CD4-positive, CD25-positive, alpha-beta regulatory T cell (primary cell): ENCODE data around the gene STPG1. TPM values are rescaled to one million over a fixed set of nuclear protein-coding genes. Genes with fewer than 3 reads are reported as not detected.

ENCODE experiments used
- ATAC-seq, 2 donors: fragments of 150-1000 bp; cut with Tn5 transposase; one replicate each; pipeline ENCODE4 v1.10.0; 2021; ENCODE audit warnings: low read depth in 2 of 2, moderate number of reproducible peaks in 2 of 2, moderate library complexity in 1 of 2
- DNase-seq, 3 donors: peaks; one replicate each; pipeline versions ENCODE4 v3.0.0 to v3.0.0-alpha.2; 2012 to 2022; ENCODE audit warnings: mixed read lengths in 1 of 3
- H3K27ac ChIP-seq: one replicate; pipeline ENCODE4 v1.7.0; 2013; ENCODE audit warnings: mild to moderate bottlenecking, low read length; ENCODE audit not compliant: insufficient read depth, poor library complexity, severe bottlenecking
- H3K27me3 ChIP-seq: one replicate; pipeline ENCODE4 v1.7.0; 2013; ENCODE audit warnings: low read length; ENCODE audit not compliant: control insufficient read depth, insufficient read depth
- H3K36me3 ChIP-seq: one replicate; pipeline ENCODE4 v1.7.0; 2013; ENCODE audit warnings: mild to moderate bottlenecking, low read length, moderate library complexity; ENCODE audit not compliant: control insufficient read depth, insufficient read depth
- H3K4me1 ChIP-seq: 2 replicates; pipeline ENCODE4 v1.7.0; 2013; ENCODE audit warnings: mild to moderate bottlenecking, low read length; ENCODE audit not compliant: insufficient read depth, control insufficient read depth, poor library complexity, severe bottlenecking
- H3K4me3 ChIP-seq: one replicate; pipeline ENCODE4 v1.7.0; 2013; ENCODE audit warnings: low read depth, mild to moderate bottlenecking, low read length, moderate library complexity
- H3K9me3 ChIP-seq, 2 experiments: 1 replicate in 1 of 2; 2 replicates in 1 of 2; pipeline ENCODE4 v1.7.0; 2013; ENCODE audit warnings: low read length in 2 of 2, mild to moderate bottlenecking in 1 of 2, moderate library complexity in 1 of 2; ENCODE audit not compliant: control insufficient read depth in 2 of 2
- H3K27ac Mint-ChIP-seq, 3 donors: one replicate each; pipeline ENCODE4 v1.8.0; 2020 to 2022; ENCODE audit warnings: mild to moderate bottlenecking in 3 of 3, mixed read lengths in 3 of 3, moderate library complexity in 2 of 3
- H3K27me3 Mint-ChIP-seq: one replicate; pipeline ENCODE4 v1.8.0; 2022; ENCODE audit warnings: mild to moderate bottlenecking, mixed read lengths
- H3K36me3 Mint-ChIP-seq: one replicate; pipeline ENCODE4 v1.8.0; 2020; ENCODE audit warnings: mixed read lengths
- H3K4me1 Mint-ChIP-seq, 4 donors: one replicate each; pipeline ENCODE4 v1.8.0; 2020 to 2022; ENCODE audit warnings: mixed read lengths in 4 of 4, mild to moderate bottlenecking in 1 of 4
- H3K4me3 Mint-ChIP-seq, 4 donors: one replicate each; pipeline ENCODE4 v1.8.0; 2020 to 2022; ENCODE audit warnings: mild to moderate bottlenecking in 4 of 4, mixed read lengths in 4 of 4, moderate library complexity in 3 of 4
- H3K9me3 Mint-ChIP-seq, 7 donors: one replicate each; pipeline ENCODE4 v1.8.0; 2020 to 2022; ENCODE audit warnings: mixed read lengths in 7 of 7, mild to moderate bottlenecking in 3 of 7, moderate library complexity in 2 of 7
- polyA plus RNA-seq, 4 donors: library from polyadenylated mRNA; unstranded; fragments of 300-500 nt; fragmentation: Illumina TruSeq; gene quantifications; one replicate each; pipeline ENCODE4 v1.2.3, GENCODE V29; 2021
- total RNA-seq: library from RNA; stranded (reverse); gene quantifications from one replicate; pipeline ENCODE4 v1.2.3, GENCODE V29; 2022

STPG1 gene
- total and polyA plus RNA-seq, 5 donors from 2014 or later, result 1.1 to 5.3 (median 3.4) TPM

DNA sequence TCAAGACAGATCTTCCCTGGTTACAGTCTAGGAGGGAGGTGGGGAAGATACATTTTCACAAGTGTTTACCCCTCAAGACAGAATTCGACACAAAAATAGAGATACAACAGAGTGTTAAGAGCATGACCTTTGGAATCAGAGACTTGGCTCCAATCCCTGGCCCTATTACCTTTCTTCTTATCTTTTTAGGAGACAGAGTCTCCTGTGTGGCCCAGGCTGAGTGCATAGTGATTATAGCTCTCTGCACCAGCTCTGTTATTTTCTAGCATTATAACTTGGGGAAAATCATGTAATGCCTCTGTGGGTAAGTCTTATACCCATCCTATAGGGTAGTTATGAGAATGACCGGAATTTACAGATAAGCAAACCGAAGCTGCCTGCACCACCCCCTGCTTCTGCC is 11.9 kb upstream of the STPG1 start:
- Mint-ChIP-seq H3K4me1 (peaks cover 26 to 88% (median 54%) of the 10 kb centered on the region in 4 donors), H3K36me3 (peaks cover 51% of the 10 kb centered on the region), H3K27me3 (no peaks in the 10 kb centered on the region), H3K4me3 (peak overlapping the region in 2 of 4 donors; percentile 7 to 8), H3K27ac (peak overlapping the region; percentile 9 to 87 (median 77)), H3K9me3 (no peaks in the 10 kb centered on the region)
- DNase-seq (no peak), ATAC-seq (no peak)
- Histone ChIP-seq H3K4me1 (peaks cover 11% of the 10 kb centered on the region), H3K4me3 (no peak overlapping the region), H3K9me3 (no peaks in the 10 kb centered on the region), H3K27me3 (no peaks in the 10 kb centered on the region), H3K27ac (no peak overlapping the region), H3K36me3 (peaks cover 65% of the 10 kb centered on the region)

DNA sequence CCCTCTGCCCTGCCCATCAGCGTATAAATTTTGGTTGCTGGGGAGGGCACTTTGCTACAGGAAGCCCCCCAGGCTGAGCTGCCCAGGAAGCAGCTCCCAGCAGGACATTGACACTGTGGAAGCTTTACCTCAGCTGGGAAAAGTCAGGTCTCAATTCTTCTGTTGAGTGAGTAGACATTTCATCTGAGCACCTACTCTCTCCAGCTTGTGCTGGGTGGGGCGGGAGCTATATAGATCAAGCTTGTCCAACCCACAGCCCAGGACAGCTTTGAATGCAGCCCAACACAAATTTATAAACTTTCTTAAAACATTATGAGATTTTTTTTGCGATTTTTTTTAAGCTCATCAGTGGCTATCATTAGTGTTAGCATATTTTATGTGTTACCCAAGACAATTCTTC is 11.4 kb upstream of the STPG1 start:
- Mint-ChIP-seq H3K36me3 (peaks cover 51% of the 10 kb centered on the region), H3K27ac (peak overlapping the region; percentile 9 to 87 (median 77))

DNA sequence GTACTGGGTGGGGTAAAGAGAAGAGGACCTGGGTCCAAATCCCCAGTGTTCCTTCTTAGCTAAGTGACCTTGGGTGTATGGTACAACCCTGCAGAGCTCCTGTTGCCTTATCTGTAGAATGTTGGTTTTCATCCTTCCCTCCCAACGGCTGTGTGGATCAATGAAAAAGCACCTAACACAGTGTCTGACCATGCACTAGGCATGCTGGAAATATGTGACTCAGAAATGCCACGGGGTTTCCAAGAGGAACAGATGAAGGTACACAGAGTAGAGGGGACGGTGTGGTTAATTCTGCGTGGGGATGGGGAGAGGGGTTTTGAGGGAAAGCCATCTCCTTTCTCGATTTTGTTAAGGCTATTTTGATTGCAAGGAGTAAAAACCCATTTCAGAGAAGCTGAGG is 10.6 kb upstream of the STPG1 start:
- no peaks in the 10 kb centered on the region for H3K27me3 ChIP-seq
- H3K27me3 Mint-ChIP-seq, result no peaks in the 10 kb centered on the region
- H3K36me3 Mint-ChIP-seq, result peaks cover 57% of the 10 kb centered on the region
- H3K4me1 ChIP-seq, result peaks cover 15% of the 10 kb centered on the region
- ATAC-seq (no peak), DNase-seq (no peak)
- H3K9me3 Mint-ChIP-seq, result no peaks in the 10 kb centered on the region
- H3K36me3 ChIP-seq, result peaks cover 75% of the 10 kb centered on the region
- no peak overlapping the region for H3K4me3 Mint-ChIP-seq
- H3K4me1 Mint-ChIP-seq, result peaks cover 20 to 93% (median 54%) of the 10 kb centered on the region in 4 donors
- H3K9me3 ChIP-seq, result no peaks in the 10 kb centered on the region
- H3K27ac ChIP-seq, result no peak overlapping the region
- peak overlapping the region; percentile 7 to 72 (median 70) for H3K27ac Mint-ChIP-seq
- no peak overlapping the region for H3K4me3 ChIP-seq

More for the DNA sequence above, 11.4 kb upstream of the STPG1 start:
- Mint-ChIP-seq H3K27me3 (no peaks in the 10 kb centered on the region), H3K4me3 (peak overlapping the region in 1 of 4 donors; percentile 8), H3K4me1 (peaks cover 26 to 90% (median 55%) of the 10 kb centered on the region in 4 donors), H3K9me3 (no peaks in the 10 kb centered on the region)
- Histone ChIP-seq H3K36me3 (peaks cover 69% of the 10 kb centered on the region), H3K27me3 (no peaks in the 10 kb centered on the region), H3K4me1 (peaks cover 14% of the 10 kb centered on the region), H3K4me3 (no peak overlapping the region), H3K9me3 (no peaks in the 10 kb centered on the region), H3K27ac (no peak overlapping the region)
- ATAC-seq (no peak), DNase-seq (no peak)

DNA sequence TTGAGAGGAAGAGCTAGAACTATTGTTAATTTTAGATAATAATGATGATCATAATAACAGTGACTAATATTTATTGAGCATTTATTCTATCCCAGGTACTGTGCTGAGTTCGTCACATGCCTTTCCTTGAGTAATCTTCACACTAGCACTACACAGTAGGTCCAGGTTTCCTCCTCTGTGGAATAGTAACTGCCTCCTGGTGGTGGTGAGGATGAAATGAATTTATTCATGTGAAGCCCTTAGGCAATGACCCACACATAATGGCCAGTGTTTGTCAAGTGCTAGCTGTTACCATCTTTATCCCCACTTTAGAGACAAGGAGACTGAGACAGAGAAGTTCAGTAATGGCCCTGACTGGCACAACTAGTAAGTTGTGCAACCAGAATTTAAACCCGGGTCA is 7.9 kb upstream of the STPG1 start:
- H3K4me1 ChIP-seq, result peaks cover 36% of the 10 kb centered on the region
- H3K36me3 Mint-ChIP-seq, result peaks cover 52% of the 10 kb centered on the region
- H3K4me3 ChIP-seq, result no peak overlapping the region
- ATAC-seq (no peak), DNase-seq (no peak)
- H3K27ac ChIP-seq, result no peak overlapping the region
- H3K4me3 Mint-ChIP-seq, result peak overlapping the region in 1 of 4 donors; percentile 48
- H3K27ac Mint-ChIP-seq, result no peak overlapping the region
- H3K4me1 Mint-ChIP-seq, result peaks cover 16 to 94% (median 54%) of the 10 kb centered on the region in 4 donors
- no peaks in the 10 kb centered on the region for H3K27me3 ChIP-seq
- no peaks in the 10 kb centered on the region for H3K9me3 ChIP-seq
- no peaks in the 10 kb centered on the region for H3K9me3 Mint-ChIP-seq
- H3K27me3 Mint-ChIP-seq, result no peaks in the 10 kb centered on the region
- peaks cover 69% of the 10 kb centered on the region for H3K36me3 ChIP-seq

DNA sequence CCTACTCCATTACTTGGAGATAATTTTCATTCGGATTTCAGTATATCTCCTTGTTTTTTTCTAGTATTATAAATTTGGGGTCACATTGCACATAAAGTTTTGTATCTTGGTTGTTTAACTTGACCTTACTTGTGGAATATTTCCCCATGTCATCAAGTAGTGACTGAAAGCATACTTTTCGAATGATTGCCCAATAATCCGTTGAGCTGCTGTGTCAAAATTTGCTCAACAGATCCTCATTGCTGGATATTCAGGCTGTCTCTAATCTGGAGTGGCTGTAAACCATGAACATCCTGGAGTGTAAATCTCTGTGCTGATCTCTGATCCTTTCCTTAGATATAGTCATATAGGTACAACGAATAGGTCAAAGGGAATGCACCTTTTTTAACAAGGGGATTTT is 7.0 kb upstream of the STPG1 start:
- Mint-ChIP-seq H3K27me3 (no peaks in the 10 kb centered on the region), H3K9me3 (no peaks in the 10 kb centered on the region), H3K4me1 (peaks cover 15 to 94% (median 58%) of the 10 kb centered on the region in 4 donors), H3K27ac (peak overlapping the region in 1 of 3 donors; percentile 41), H3K36me3 (peaks cover 45% of the 10 kb centered on the region), H3K4me3 (no peak overlapping the region)
- no peak overlapping the region for H3K27ac ChIP-seq
- H3K27me3 ChIP-seq, result no peaks in the 10 kb centered on the region
- H3K4me1 ChIP-seq, result peaks cover 44% of the 10 kb centered on the region
- H3K36me3 ChIP-seq, result peaks cover 61% of the 10 kb centered on the region
- H3K9me3 ChIP-seq, result no peaks in the 10 kb centered on the region
- ATAC-seq (no peak), DNase-seq (no peak)
- no peak overlapping the region for H3K4me3 ChIP-seq

DNA sequence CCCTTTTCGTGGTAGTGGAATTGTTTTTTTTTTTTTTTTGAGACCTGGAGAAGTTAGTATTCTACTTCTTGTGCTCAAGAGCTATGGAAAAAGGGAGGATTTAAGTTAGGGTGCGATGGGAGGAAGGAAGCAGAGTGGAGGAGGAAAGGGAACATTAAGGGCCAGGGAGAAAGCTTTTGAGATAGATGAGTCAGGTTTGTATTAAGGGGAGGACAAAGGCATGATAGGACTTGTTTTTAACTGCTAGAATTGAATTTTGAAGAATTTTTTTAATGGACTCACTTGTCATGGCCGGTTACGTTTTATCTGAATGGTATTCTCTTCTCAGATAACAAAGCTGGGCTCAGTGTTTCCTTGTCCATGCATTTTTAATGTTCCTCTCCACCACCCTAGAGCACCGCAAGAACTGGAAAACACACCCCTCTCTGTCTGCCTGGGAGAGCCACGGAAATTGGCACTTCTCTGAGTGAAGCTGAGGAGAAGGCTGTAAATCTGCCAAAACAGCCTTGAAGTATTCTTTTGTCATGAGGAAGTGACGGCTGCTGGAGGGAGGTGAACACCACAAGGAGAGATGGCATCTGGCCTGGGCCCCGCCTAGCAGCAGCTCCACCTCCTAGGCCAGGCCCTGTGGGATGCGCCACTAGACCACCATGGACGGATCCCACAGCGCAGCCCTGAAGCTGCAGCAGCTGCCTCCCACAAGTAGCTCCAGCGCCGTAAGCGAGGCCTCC is 5.5 kb upstream of the STPG1 start:
- Mint-ChIP-seq H3K27me3 (no peaks in the 10 kb centered on the region), H3K4me1 (peaks cover 13 to 92% (median 59%) of the 10 kb centered on the region in 4 donors), H3K9me3 (no peaks in the 10 kb centered on the region), H3K36me3 (peaks cover 36% of the 10 kb centered on the region), H3K27ac (peak overlapping the region in 2 of 3 donors; percentile 14 to 49), H3K4me3 (peak overlapping the region; percentile 41 to 51 (median 45))
- H3K27ac ChIP-seq, result no peak overlapping the region
- H3K4me1 ChIP-seq, result peaks cover 45% of the 10 kb centered on the region
- no peaks in the 10 kb centered on the region for H3K9me3 ChIP-seq
- peaks cover 53% of the 10 kb centered on the region for H3K36me3 ChIP-seq
- no peaks in the 10 kb centered on the region for H3K27me3 ChIP-seq
- DNase-seq (peak in 1 of 3 donors; percentile 16), ATAC-seq (no peak)
- H3K4me3 ChIP-seq, result no peak overlapping the region

DNA sequence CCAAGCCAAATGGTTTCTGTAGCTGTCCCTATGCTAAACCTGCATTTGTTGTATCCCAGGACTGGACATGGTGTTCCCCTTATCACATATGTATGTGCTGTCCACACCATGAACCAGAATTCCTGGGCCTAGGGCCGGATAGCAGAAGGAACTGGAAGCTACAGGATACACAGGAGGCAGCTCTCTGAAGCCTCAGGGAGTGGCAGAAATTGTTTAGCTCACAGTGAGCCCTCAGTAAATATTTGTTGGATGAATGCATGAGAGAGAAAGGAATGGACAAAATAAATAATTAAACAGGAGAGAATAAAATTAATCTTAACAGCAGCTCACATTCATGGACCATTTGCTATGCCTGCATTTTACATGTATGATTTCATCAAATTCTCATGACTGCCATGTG is 4.1 kb upstream of the STPG1 start:
- H3K27ac ChIP-seq, result peak overlapping the region; percentile 18

More for the DNA sequence above, 4.1 kb upstream of the STPG1 start:
- no peaks in the 10 kb centered on the region for H3K9me3 Mint-ChIP-seq
- DNase-seq (no peak), ATAC-seq (no peak)
- no peaks in the 10 kb centered on the region for H3K9me3 ChIP-seq
- H3K4me3 ChIP-seq, result peak overlapping the region; percentile 98
- H3K27me3 Mint-ChIP-seq, result no peaks in the 10 kb centered on the region
- H3K4me1 Mint-ChIP-seq, result peaks cover 12 to 91% (median 57%) of the 10 kb centered on the region in 4 donors
- H3K4me1 ChIP-seq, result peaks cover 49% of the 10 kb centered on the region
- peaks cover 41% of the 10 kb centered on the region for H3K36me3 ChIP-seq
- no peaks in the 10 kb centered on the region for H3K27me3 ChIP-seq
- peaks cover 26% of the 10 kb centered on the region for H3K36me3 Mint-ChIP-seq
- H3K4me3 Mint-ChIP-seq, result peak overlapping the region; percentile 94 to 100 (median 97)
- peak overlapping the region in 2 of 3 donors; percentile 83 to 90 for H3K27ac Mint-ChIP-seq
